Esophagus muscularis mucosa (tissue), 4 donors: Measurements from ENCODE around the gene RAMACL. TPM values are rescaled to one million over a fixed set of nuclear protein-coding genes. Genes with fewer than 3 reads are reported as not detected.

Experiments
- DNase-seq: peaks from one replicate; pipeline ENCODE4 v3.0.0-alpha.2; 2017; ENCODE audit errors: extremely low spot score
- H3K27ac ChIP-seq, 4 donors: fragments of 200-600 bp; sonication (generic); replicated peaks in 1 of 4; 1 replicate in 3 of 4; 2 replicates in 1 of 4; pipeline ENCODE4 v1.5.1; 2016 to 2019; ENCODE audit warnings: mild to moderate bottlenecking in 1 of 4
- H3K27me3 ChIP-seq, 4 donors: fragments of 200-600 bp; sonication (generic); one replicate each; pipeline versions ENCODE4 v1.5.1 to v1.6.0; 2016 to 2019
- H3K36me3 ChIP-seq, 4 donors: fragments of 200-600 bp; sonication (generic); one replicate each; pipeline ENCODE4 v1.5.1; 2016 to 2019
- H3K4me1 ChIP-seq, 4 donors: fragments of 200-600 bp; sonication (generic); one replicate each; pipeline ENCODE4 v1.5.1; 2016 to 2019
- H3K4me3 ChIP-seq, 4 donors: fragments of 200-600 bp; sonication (generic); 1 replicate in 2 of 4; 2 replicates in 2 of 4; pipeline ENCODE4 v1.5.1; 2016 to 2019; ENCODE audit warnings: mild to moderate bottlenecking in 4 of 4, moderate library complexity in 1 of 4
- H3K9me3 ChIP-seq, 4 donors: fragments of 200-600 bp; sonication (generic); 1 replicate in 3 of 4; 2 replicates in 1 of 4; pipeline ENCODE4 v1.5.1; 2016 to 2019
- CTCF ChIP-seq, 3 experiments: fragments of 200-600 bp in 2 of 3; fragments of 450-650 bp in 1 of 3; sonication (generic) in 2 of 3; IDR thresholded peaks; one replicate each; pipeline ENCODE4 v1.5.1; 2017 to 2019; ENCODE audit warnings: antibody characterized with exemption in 3 of 3, mild to moderate bottlenecking in 2 of 3, moderate library complexity in 1 of 3
- EP300 ChIP-seq: sonication (generic); formaldehyde crosslinking; IDR thresholded peaks from one replicate; pipeline ENCODE4 v1.6.1; 2017; ENCODE audit warnings: antibody characterized with exemption
- POLR2A ChIP-seq: fragments of 450-650 bp; IDR thresholded peaks from one replicate; pipeline ENCODE4 v1.6.1; 2017; ENCODE audit warnings: antibody characterized with exemption, moderate library complexity, mild to moderate bottlenecking, low read depth
- POLR2AphosphoS5 ChIP-seq, 2 donors: sonication (generic); formaldehyde crosslinking; IDR thresholded peaks; one replicate each; pipeline ENCODE4 v1.6.1; 2017; ENCODE audit warnings: antibody characterized with exemption in 2 of 2
- WGBS: methylation state at CpG from one replicate; pipeline ENCODE4 v1.1.5; 2018; 5-methylcytosine and 5-hydroxymethylcytosine counted together
- intact Hi-C: fragments of 100-400 bp; cut with DNase I; formaldehyde crosslinking; loops from one replicate; pipeline ENCODE4 v1.15.1; 2023
- total RNA-seq, 4 donors: library from RNA; depleted of rRNA; stranded (reverse); fragments of >200 nt; gene quantifications; one replicate each; pipeline versions ENCODE4 v1.1.0 to v1.2.1, GENCODE V29; 2016

RAMACL gene
- total RNA-seq, 4 donors from 2014 or later: 1.2 to 2.9 (median 2.1) TPM

GRCh38 chr6:166600931-166601330 lies 14.5 kb upstream of the RAMACL start:
- no peak overlapping the region for H3K4me3 ChIP-seq
- TF ChIP-seq CTCF (IDR thresholded peaks at IDR 0.05): no peak
- no peak for TF ChIP-seq POLR2A
- no peaks in the 10 kb centered on the region for H3K36me3 ChIP-seq
- DNase-seq: no peak
- H3K27me3 ChIP-seq: no peaks in the 10 kb centered on the region
- H3K9me3 ChIP-seq: no peaks in the 10 kb centered on the region
- intact Hi-C loops: no loop called here
- no peak overlapping the region for H3K27ac ChIP-seq
- peaks cover 32 to 43% (median 37%) of the 10 kb centered on the region in 4 donors for H3K4me1 ChIP-seq
- WGBS: 65% methylated on average over 2 of the region's 2 CpGs

DNA sequence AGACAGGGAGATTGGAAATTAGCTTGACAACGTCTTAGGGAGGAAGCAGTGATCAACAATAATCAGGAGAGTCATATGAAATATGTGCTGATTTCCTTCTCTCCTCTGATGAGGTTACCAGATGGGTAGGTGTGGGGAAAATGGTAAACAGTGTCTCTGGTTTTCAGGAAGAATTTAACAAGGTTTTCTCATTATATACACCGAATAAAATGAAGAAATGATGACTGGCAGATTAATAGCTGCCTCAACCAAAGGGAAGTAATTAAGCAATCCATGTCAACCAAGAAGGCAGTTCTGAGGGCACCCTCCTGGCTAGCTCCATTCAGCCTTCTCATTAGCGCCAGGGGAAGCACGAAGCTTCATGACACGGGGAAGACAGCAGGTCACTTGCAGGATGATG lies 12.7 kb upstream of the RAMACL start:
- Histone ChIP-seq H3K4me1 (peaks cover 36 to 58% (median 51%) of the 10 kb centered on the region in 4 donors), H3K27ac (peak overlapping the region; percentile 65 to 78 (median 70)), H3K36me3 (no peaks in the 10 kb centered on the region), H3K4me3 (no peak overlapping the region), H3K27me3 (no peaks in the 10 kb centered on the region), H3K9me3 (no peaks in the 10 kb centered on the region)
- WGBS: 64% methylated on average over 5 of the region's 5 CpGs
- TF ChIP-seq CTCF (IDR thresholded peaks at IDR 0.05) (no peak), POLR2A (no peak), POLR2AphosphoS5 (IDR thresholded peaks at IDR 0.05) (no peak), EP300 (no peak)
- intact Hi-C loops: no loop called here
- DNase-seq: no peak

GRCh38 chr6:166598441-166599138 lies 12.1 kb upstream of the RAMACL start:
- H3K4me3 ChIP-seq: no peak overlapping the region
- peak overlapping the region; percentile 65 to 78 (median 70) for H3K27ac ChIP-seq
- TF ChIP-seq CTCF (IDR thresholded peaks at IDR 0.05) (no peak), POLR2AphosphoS5 (IDR thresholded peaks at IDR 0.05) (peak; percentile 69 to 71), EP300 (no peak)
- H3K9me3 ChIP-seq: no peaks in the 10 kb centered on the region
- 54% methylated on average over 11 of the region's 11 CpGs for WGBS
- no peaks in the 10 kb centered on the region for H3K36me3 ChIP-seq
- H3K27me3 ChIP-seq: no peaks in the 10 kb centered on the region
- no peak for DNase-seq
- H3K4me1 ChIP-seq: peaks cover 36 to 56% (median 51%) of the 10 kb centered on the region in 4 donors
- intact Hi-C loops: no loop called here

DNA sequence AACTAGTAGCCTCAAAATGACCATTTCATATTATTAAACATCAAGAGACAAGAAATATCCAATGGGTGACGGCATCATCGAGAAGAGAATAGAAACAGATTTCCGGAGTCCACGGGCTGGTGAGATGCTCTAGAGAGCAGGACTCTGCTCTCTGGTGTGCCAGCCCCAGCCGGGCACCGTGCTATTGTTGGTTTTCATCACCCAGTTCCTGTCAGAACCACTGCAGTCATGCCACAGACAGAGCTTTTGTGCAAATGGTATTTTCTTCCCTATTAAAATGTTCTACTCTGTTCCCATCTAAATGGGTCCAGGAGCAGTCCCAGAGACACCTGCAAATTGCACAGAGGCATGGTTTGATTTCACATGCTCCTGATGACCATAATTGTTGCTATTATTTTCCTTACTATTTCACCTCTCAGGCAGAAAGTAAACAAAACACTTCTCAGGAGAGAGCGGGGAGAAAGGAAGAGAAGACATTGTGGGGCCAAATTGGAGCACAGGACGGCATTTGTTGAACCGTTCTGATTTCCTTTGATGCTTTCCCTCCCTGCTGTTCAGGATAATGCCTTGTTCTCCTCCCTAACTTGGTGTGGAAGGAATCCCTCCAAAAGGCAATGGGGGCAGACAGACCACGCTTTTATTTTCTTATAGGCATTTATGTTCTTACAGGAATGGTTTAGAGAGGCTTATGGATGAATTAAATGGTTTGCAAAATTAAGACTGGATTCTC lies 11.4 kb upstream of the RAMACL start:
- peaks cover 36 to 49% (median 46%) of the 10 kb centered on the region in 4 donors for H3K4me1 ChIP-seq
- 83% methylated on average over 10 of the region's 10 CpGs for WGBS
- no peaks in the 10 kb centered on the region for H3K27me3 ChIP-seq
- H3K36me3 ChIP-seq: no peaks in the 10 kb centered on the region
- H3K9me3 ChIP-seq: no peaks in the 10 kb centered on the region
- peak overlapping the region; percentile 65 to 78 (median 70) for H3K27ac ChIP-seq
- intact Hi-C loops: no loop called here
- no peak for DNase-seq
- H3K4me3 ChIP-seq: no peak overlapping the region
- TF ChIP-seq POLR2AphosphoS5 (IDR thresholded peaks at IDR 0.05): no peak
- TF ChIP-seq EP300: no peak
- TF ChIP-seq POLR2A: no peak
- no peak for TF ChIP-seq CTCF (IDR thresholded peaks at IDR 0.05)
